ENCODE measurements around the gene SYNDIG1.
"Not testable (repeated sequence)": the region's sequence is repeated elsewhere in the genome, so short reads cannot be mapped to it uniquely, and the experiment has no call there.

The SYNDIG1 gene

GRCh38 chr20:24493181-24493580 is 23.8 kb downstream of the SYNDIG1 start:
- DNase-seq (ENCODE audit: low spot score) = no peak

- no peak for DNase-seq (ENCODE audit: low spot score)
Measured at GRCh38 chr20:24493661-24494459, 24.4 kb downstream of the SYNDIG1 start.

- DNase-seq (ENCODE audit: low spot score) = no peak
Measured at GRCh38 chr20:24494460-24494920, 25.1 kb downstream of the SYNDIG1 start.

- no peak for DNase-seq (ENCODE audit: low spot score)
Measured at GRCh38 chr20:24495266-24495665, 25.8 kb downstream of the SYNDIG1 start.

- no peak for DNase-seq (ENCODE audit: low spot score)
Measured at GRCh38 chr20:24497851-24498250, 28.4 kb downstream of the SYNDIG1 start.

- no peak for DNase-seq (ENCODE audit: low spot score)
Measured at GRCh38 chr20:24498641-24499040, 29.2 kb downstream of the SYNDIG1 start.

GRCh38 chr20:24499472-24499871 is 30.0 kb downstream of the SYNDIG1 start:
- no peak for DNase-seq (ENCODE audit: low spot score)

- no peak for DNase-seq (ENCODE audit: low spot score)
Measured at GRCh38 chr20:24501764-24502556, 32.5 kb downstream of the SYNDIG1 start.

GRCh38 chr20:24502661-24503060 is 33.2 kb downstream of the SYNDIG1 start:
- DNase-seq (ENCODE audit: low spot score) = no peak

GRCh38 chr20:24503352-24503931 is 34.0 kb downstream of the SYNDIG1 start:
- DNase-seq (ENCODE audit: low spot score) = no peak

- no peak for DNase-seq (ENCODE audit: low spot score)
Measured at GRCh38 chr20:24504331-24505285, 35.2 kb downstream of the SYNDIG1 start.

- no peak for DNase-seq (ENCODE audit: low spot score)
Measured at GRCh38 chr20:24506146-24506545, 36.7 kb downstream of the SYNDIG1 start.

GRCh38 chr20:24506696-24507095 is 37.3 kb downstream of the SYNDIG1 start:
- no peak for DNase-seq (ENCODE audit: low spot score)

GRCh38 chr20:24507182-24507853 is 37.9 kb downstream of the SYNDIG1 start:
- DNase-seq (ENCODE audit: low spot score) = no peak

- DNase-seq (ENCODE audit: low spot score) = not testable (repeated sequence)
Measured at GRCh38 chr20:24512441-24512840, 43.0 kb downstream of the SYNDIG1 start.

GRCh38 chr20:24518515-24518914 is 49.1 kb downstream of the SYNDIG1 start:
- no peak for DNase-seq (ENCODE audit: low spot score)

GRCh38 chr20:24519476-24519875 is 50.0 kb downstream of the SYNDIG1 start:
- no peak for DNase-seq (ENCODE audit: low spot score)

GRCh38 chr20:24521032-24521431 is 51.6 kb downstream of the SYNDIG1 start:
- no peak for DNase-seq (ENCODE audit: low spot score)

GRCh38 chr20:24522452-24523330 is 53.3 kb downstream of the SYNDIG1 start:
- no peak for DNase-seq (ENCODE audit: low spot score)

- DNase-seq (ENCODE audit: low spot score) = no peak
Measured at GRCh38 chr20:24523661-24524060, 54.2 kb downstream of the SYNDIG1 start.
